Measurements from ENCODE around the gene GFER. TPM values are rescaled to one million over a fixed set of nuclear protein-coding genes. Genes with fewer than 3 reads are reported as not detected.
A peak's percentile ranks its signal among the peaks of the same experiment; 100 is the strongest.

Gene GFER
- total and polyA plus RNA-seq, 2 of the 8 experiments (the other 6 are each of a cell fraction or from before 2014, with no cell fraction given) = 17.7 to 37.9 TPM

DNA sequence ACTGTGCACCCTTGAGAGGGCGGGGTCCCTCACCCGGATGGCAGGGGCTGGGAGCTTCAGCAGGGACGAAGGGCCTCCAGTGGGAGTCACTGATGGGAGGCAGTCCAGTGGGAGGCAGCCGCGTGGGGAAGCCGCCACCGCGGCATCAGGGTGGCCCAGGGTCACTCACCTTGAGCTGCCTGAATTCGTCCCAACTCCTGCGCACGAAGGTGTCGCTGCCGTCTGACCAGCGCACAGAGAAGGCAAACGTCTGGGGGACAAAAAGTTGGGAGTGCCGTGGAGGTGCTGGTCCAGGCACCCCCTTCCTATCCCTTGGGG, 3.3 kb upstream of the GFER start:
- peaks cover 3 to 38% (median 27%) of the 10 kb centered on the region in 4 experiments for H3K4me1 ChIP-seq (replicated peaks in 1 of 4; ENCODE audit: control insufficient read depth in 3 of 4, insufficient read depth in 4 of 4, low read length in 3 of 4)
- FAIRE-seq = no peak
- H3K4ac ChIP-seq (replicated peaks; ENCODE audit: insufficient read length, low read depth, low read length) = no peak overlapping the region
- peaks cover 8 to 40% (median 39%) of the 10 kb centered on the region in 4 experiments; a peak in 6 of 7 replicates for H3K27me3 ChIP-seq (replicated peaks in 1 of 4; ENCODE audit: control insufficient read depth in 3 of 4, extremely low read depth in 1 of 4, insufficient read depth in 3 of 4, low read length in 3 of 4)
- H3K79me1 ChIP-seq (ENCODE audit: low read depth, low read length) = no peaks in the 10 kb centered on the region
- H3K14ac ChIP-seq (ENCODE audit: insufficient read length) = no peak overlapping the region
- H3K56ac ChIP-seq (replicated peaks; ENCODE audit: insufficient read length, low read depth, low read length) = no peak overlapping the region
- no peak overlapping the region for H2BK5ac ChIP-seq (ENCODE audit: low read depth, low read length)
- H4K8ac ChIP-seq (ENCODE audit: extremely low read depth, insufficient read depth, low read length) = peak overlapping the region; percentile 12; the same call in 1 of the 2 replicates
- H3K18ac ChIP-seq (ENCODE audit: extremely low read depth, low read length) = no peak overlapping the region; the same call in 1 of the 2 replicates
- H3K79me2 ChIP-seq (ENCODE audit: control insufficient read depth in 1 of 2, insufficient read depth in 2 of 2, low read length in 2 of 2) = peaks cover 0 to 9% of the 10 kb centered on the region in 2 experiments; a peak in 1 of 4 replicates
- 63% methylated on average over 16 of the region's 16 CpGs; no CpG with 5 or more reads in 1 of the 2 experiments for WGBS, 2 experiments (ENCODE audit: extremely low coverage in 1 of 2, insufficient coverage in 1 of 2, insufficient read length in 1 of 2, insufficient replicate concordance in 2 of 2, low coverage in 1 of 2, low lambda C conversion rate in 2 of 2, missing lambda C conversion rate in 1 of 2)
- H4K5ac ChIP-seq (ENCODE audit: insufficient read length, low read depth, low read length) = no peak overlapping the region
- H3K9ac ChIP-seq (replicated peaks in 1 of 4; ENCODE audit: extremely low read depth in 1 of 4, low read depth in 3 of 4, low read length in 3 of 4) = no peak overlapping the region
- H3K4me3 ChIP-seq (ENCODE audit: extremely low read depth in 1 of 4, insufficient read depth in 2 of 4, low read depth in 3 of 4, low read length in 4 of 4) = peak overlapping the region in 3 of 4 experiments; percentile 31 to 61 (median 38); a peak in 4 of 8 replicates
- no peaks in the 10 kb centered on the region for H3K9me3 ChIP-seq (ENCODE audit: insufficient read depth in 2 of 2, low read depth in 1 of 2, low read length in 1 of 2)
- no peak overlapping the region for H2BK120ac ChIP-seq (replicated peaks; ENCODE audit: low read depth, low read length)
- peak overlapping the region; percentile 87 to 91 for H3K4me2 ChIP-seq (ENCODE audit: insufficient read depth in 1 of 2, low read depth in 2 of 2, low read length in 2 of 2)
- no peak overlapping the region for H3K23ac ChIP-seq (ENCODE audit: insufficient read length)
- H4K20me1 ChIP-seq (replicated peaks in 1 of 2; ENCODE audit: control insufficient read depth in 1 of 2, insufficient read depth in 2 of 2, low read length in 2 of 2) = peaks cover under 1 to 13% of the 10 kb centered on the region in 2 experiments
- no peak overlapping the region for H2AFZ ChIP-seq (ENCODE audit: low read length)
- H2BK20ac ChIP-seq (ENCODE audit: low read length) = no peak overlapping the region
- CTCF ChIA-PET (ENCODE audit: partially characterized antibody) = interaction anchor here (0.6 to 3.1 kb wide), 5 partner anchors 13 to 197 kb away, joined by 3 to 8 read pairs (median 3); partner anchors contain the start of gene RPS2
- H2BK12ac ChIP-seq (ENCODE audit: low read depth, low read length) = no peak overlapping the region
- POLR2A ChIA-PET (ENCODE audit: partially characterized antibody) = interaction anchor here (1.0 to 28.2 kb wide), 11 partner anchors 10 to 198 kb away, joined by 3 to 736 read pairs (median 4); partner anchors contain the start of genes NDUFB10, NUBP2, RAB26 and RNF151
- H3K27ac ChIP-seq (ENCODE audit: low read depth, low read length) = no peak overlapping the region
- H4K91ac ChIP-seq (replicated peaks; ENCODE audit: insufficient read length, low read length) = no peak overlapping the region
- peaks cover 26% of the 10 kb centered on the region for H3K23me2 ChIP-seq (ENCODE audit: low read depth, low read length)
- H3K36me3 ChIP-seq (ENCODE audit: control insufficient read depth in 2 of 4, insufficient read depth in 4 of 4, low read length in 3 of 4) = peaks cover 6 to 20% (median 12%) of the 10 kb centered on the region in 4 experiments; a peak in 7 of 8 replicates
- H2AK5ac ChIP-seq (ENCODE audit: low read depth, low read length) = no peak overlapping the region
- TF ChIP-seq SRF (IDR thresholded peaks at IDR 0.05; ENCODE audit: low read depth, low read length) (no peak), RXRA (IDR thresholded peaks at IDR 0.05; ENCODE audit: insufficient read depth, low read depth, low read length) (no peak), CREB1 (IDR thresholded peaks at IDR 0.05) (no peak), RNF2 (IDR thresholded peaks at IDR 0.05; ENCODE audit: borderline replicate concordance, low read depth, low read length, missing control alignments, poor library complexity, severe bottlenecking) (no peak), RAD21 (IDR thresholded peaks at IDR 0.05 in 1 of 2, conservative IDR thresholded peaks at IDR 0.05 in 1 of 2; ENCODE audit: low read depth in 2 of 2, low read length in 2 of 2) (no peak), PHF8 (conservative IDR thresholded peaks at IDR 0.05; ENCODE audit: low read depth, low read length) (no peak), TEAD4 (IDR thresholded peaks at IDR 0.05; ENCODE audit: low read depth, low read length) (no peak)
- H2BK15ac ChIP-seq (ENCODE audit: low read length) = no peak overlapping the region
- no peak for DNase-seq (ENCODE audit: low read depth in 1 of 2, low spot score in 2 of 2)
